ENCODE data around the gene CACNA2D2.
A peak's percentile ranks its signal among the peaks of the same experiment; 100 is the strongest.

CACNA2D2 gene

GRCh38 chr3:50378757-50379156 is 124.7 kb downstream of the CACNA2D2 start:
- Histone ChIP-seq H3K4me1 (ENCODE audit: insufficient read depth, low read length, poor library complexity, severe bottlenecking) (peaks cover 4% of the 10 kb centered on the region), H3K9me3 (ENCODE audit: insufficient read depth, low read depth, low read length) (no peaks in the 10 kb centered on the region), H3K9me2 (replicated peaks; ENCODE audit: low read depth, low read length) (no peaks in the 10 kb centered on the region), H3K36me3 (ENCODE audit: insufficient read depth, low read length) (no peaks in the 10 kb centered on the region), H3K79me2 (ENCODE audit: insufficient read depth, low read length) (no peaks in the 10 kb centered on the region), H3F3A (ENCODE audit: low read depth) (no peaks in the 10 kb centered on the region), H4K20me1 (ENCODE audit: insufficient read depth, low read length, poor library complexity, severe bottlenecking) (no peaks in the 10 kb centered on the region), H3K9ac (ENCODE audit: low read depth, low read length, poor library complexity, severe bottlenecking) (no peak overlapping the region), H3K4me3 (ENCODE audit: low read length, poor library complexity, severe bottlenecking) (no peak overlapping the region), H3K4me2 (ENCODE audit: low read depth, low read length, poor library complexity, severe bottlenecking) (no peak overlapping the region), H3K27me3 (ENCODE audit: insufficient read depth, low read length, poor library complexity, severe bottlenecking) (no peaks in the 10 kb centered on the region), H2AFZ (ENCODE audit: low read length) (no peak overlapping the region)
- TF ChIP-seq EZH2phosphoT487 (IDR thresholded peaks at IDR 0.05; ENCODE audit: borderline replicate concordance), result no peak
- no peak for TF ChIP-seq CTCF (conservative IDR thresholded peaks at IDR 0.05; ENCODE audit: low read length)

- H3K27me3 ChIP-seq (ENCODE audit: insufficient read depth, low read length, poor library complexity, severe bottlenecking), result no peaks in the 10 kb centered on the region
- H3K9me3 ChIP-seq (ENCODE audit: insufficient read depth, low read depth, low read length), result no peaks in the 10 kb centered on the region
- H3K9ac ChIP-seq (ENCODE audit: low read depth, low read length, poor library complexity, severe bottlenecking), result no peak overlapping the region
- H3K79me2 ChIP-seq (ENCODE audit: insufficient read depth, low read length), result no peaks in the 10 kb centered on the region
- H3K9me2 ChIP-seq (replicated peaks; ENCODE audit: low read depth, low read length), result no peaks in the 10 kb centered on the region
- H3K4me3 ChIP-seq (ENCODE audit: low read length, poor library complexity, severe bottlenecking), result no peak overlapping the region
- TF ChIP-seq CTCF (conservative IDR thresholded peaks at IDR 0.05; ENCODE audit: low read length), result no peak
- no peak for TF ChIP-seq EZH2phosphoT487 (IDR thresholded peaks at IDR 0.05; ENCODE audit: borderline replicate concordance)
- peaks cover 7% of the 10 kb centered on the region for H3K4me1 ChIP-seq (ENCODE audit: insufficient read depth, low read length, poor library complexity, severe bottlenecking)
- no peak overlapping the region for H3K4me2 ChIP-seq (ENCODE audit: low read depth, low read length, poor library complexity, severe bottlenecking)
- H4K20me1 ChIP-seq (ENCODE audit: insufficient read depth, low read length, poor library complexity, severe bottlenecking), result no peaks in the 10 kb centered on the region
- H2AFZ ChIP-seq (ENCODE audit: low read length), result no peak overlapping the region
- H3F3A ChIP-seq (ENCODE audit: low read depth), result 0 out of 2 replicates have a peak, but pooled peaks cover under 1% of the 10 kb centered on the region
- H3K36me3 ChIP-seq (ENCODE audit: insufficient read depth, low read length), result no peaks in the 10 kb centered on the region
These were observed 125.4 kb downstream of the CACNA2D2 start for GRCh38 chr3:50378024-50378423.

GRCh38 chr3:50375258-50375931 is 128.0 kb downstream of the CACNA2D2 start:
- H3K4me3 ChIP-seq (ENCODE audit: low read length, poor library complexity, severe bottlenecking), result no peak overlapping the region
- H3K9me3 ChIP-seq (ENCODE audit: insufficient read depth, low read depth, low read length), result no peaks in the 10 kb centered on the region
- H2AFZ ChIP-seq (ENCODE audit: low read length), result no peak overlapping the region
- no peak for TF ChIP-seq EZH2phosphoT487 (IDR thresholded peaks at IDR 0.05; ENCODE audit: borderline replicate concordance)
- peak; percentile 58 for TF ChIP-seq CTCF (conservative IDR thresholded peaks at IDR 0.05; ENCODE audit: low read length)
- no peaks in the 10 kb centered on the region for H3K36me3 ChIP-seq (ENCODE audit: insufficient read depth, low read length)
- H3K9ac ChIP-seq (ENCODE audit: low read depth, low read length, poor library complexity, severe bottlenecking), result no peak overlapping the region
- no peaks in the 10 kb centered on the region for H3K27me3 ChIP-seq (ENCODE audit: insufficient read depth, low read length, poor library complexity, severe bottlenecking)
- no peaks in the 10 kb centered on the region for H4K20me1 ChIP-seq (ENCODE audit: insufficient read depth, low read length, poor library complexity, severe bottlenecking)
- peaks cover 20% of the 10 kb centered on the region for H3K4me1 ChIP-seq (ENCODE audit: insufficient read depth, low read length, poor library complexity, severe bottlenecking)
- H3K9me2 ChIP-seq (replicated peaks; ENCODE audit: low read depth, low read length), result no peaks in the 10 kb centered on the region
- H3K4me2 ChIP-seq (ENCODE audit: low read depth, low read length, poor library complexity, severe bottlenecking), result no peak overlapping the region
- H3F3A ChIP-seq (ENCODE audit: low read depth), result 0 out of 2 replicates have a peak, but pooled peaks cover 3% of the 10 kb centered on the region
- no peaks in the 10 kb centered on the region for H3K79me2 ChIP-seq (ENCODE audit: insufficient read depth, low read length)
